ENCODE measurements around the gene FOXO3. TPM values are rescaled to one million over a fixed set of nuclear protein-coding genes. Genes with fewer than 3 reads are reported as not detected.

Gene FOXO3
- total and polyA plus RNA-seq, 2 of the 13 experiments (the other 11 are each of a cell fraction or from before 2014, with no cell fraction given): 16.0 to 22.5 TPM

DNA sequence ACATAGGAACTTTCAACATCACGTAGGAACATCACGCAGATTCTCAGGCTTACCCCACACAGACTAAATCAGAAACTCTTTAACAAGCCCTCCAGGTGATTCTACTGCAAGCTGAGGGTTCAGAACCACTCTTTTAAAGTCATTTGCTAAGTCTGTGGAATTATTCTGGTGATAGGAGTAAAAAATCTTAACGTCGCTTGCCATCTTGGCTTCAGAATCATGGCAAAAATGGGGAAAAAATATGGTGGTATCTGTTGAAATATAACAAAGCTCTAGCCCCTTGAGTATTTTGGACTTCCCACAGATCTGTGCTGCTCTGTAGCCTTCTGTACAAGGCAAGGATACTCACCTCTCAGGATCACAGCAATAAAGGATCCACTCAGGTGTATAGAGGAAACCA lies 17.4 kb downstream of the FOXO3 start:
- 100% methylated on average over 4 of the region's 4 CpGs for WGBS (ENCODE audit: low lambda C conversion rate)
- TF ChIP-seq NFIB (CRISPR knock-in tag; IDR thresholded peaks at IDR 0.05; ENCODE audit: borderline replicate concordance): no peak
- TF ChIP-seq EED (CRISPR knock-in tag; IDR thresholded peaks at IDR 0.05): no peak
- no peak for TF ChIP-seq NR1H2 (CRISPR knock-in tag; IDR thresholded peaks at IDR 0.05; ENCODE audit: borderline replicate concordance, low read depth)
- no peak for TF ChIP-seq ATF7 (IDR thresholded peaks at IDR 0.05)
- no peak for TF ChIP-seq ATF7 (CRISPR knock-in tag; IDR thresholded peaks at IDR 0.05)
- TF ChIP-seq FOXP1 (IDR thresholded peaks at IDR 0.05): no peak
- TF ChIP-seq FOXP1 (CRISPR knock-in tag; IDR thresholded peaks at IDR 0.05): no peak
- TF ChIP-seq ZC3H4 (CRISPR knock-in tag; IDR thresholded peaks at IDR 0.05; ENCODE audit: borderline replicate concordance): no peak
- TF ChIP-seq ZNF7 (CRISPR knock-in tag; IDR thresholded peaks at IDR 0.05): no peak
- TF ChIP-seq RNF2 (conservative IDR thresholded peaks at IDR 0.05; ENCODE audit: low read depth): no peak
- no peak for TF ChIP-seq ZBTB21 (CRISPR knock-in tag; IDR thresholded peaks at IDR 0.05)
- TF ChIP-seq CHD4 (IDR thresholded peaks at IDR 0.05; ENCODE audit: borderline replicate concordance, low read length): no peak
- TF ChIP-seq, protein P1, sequence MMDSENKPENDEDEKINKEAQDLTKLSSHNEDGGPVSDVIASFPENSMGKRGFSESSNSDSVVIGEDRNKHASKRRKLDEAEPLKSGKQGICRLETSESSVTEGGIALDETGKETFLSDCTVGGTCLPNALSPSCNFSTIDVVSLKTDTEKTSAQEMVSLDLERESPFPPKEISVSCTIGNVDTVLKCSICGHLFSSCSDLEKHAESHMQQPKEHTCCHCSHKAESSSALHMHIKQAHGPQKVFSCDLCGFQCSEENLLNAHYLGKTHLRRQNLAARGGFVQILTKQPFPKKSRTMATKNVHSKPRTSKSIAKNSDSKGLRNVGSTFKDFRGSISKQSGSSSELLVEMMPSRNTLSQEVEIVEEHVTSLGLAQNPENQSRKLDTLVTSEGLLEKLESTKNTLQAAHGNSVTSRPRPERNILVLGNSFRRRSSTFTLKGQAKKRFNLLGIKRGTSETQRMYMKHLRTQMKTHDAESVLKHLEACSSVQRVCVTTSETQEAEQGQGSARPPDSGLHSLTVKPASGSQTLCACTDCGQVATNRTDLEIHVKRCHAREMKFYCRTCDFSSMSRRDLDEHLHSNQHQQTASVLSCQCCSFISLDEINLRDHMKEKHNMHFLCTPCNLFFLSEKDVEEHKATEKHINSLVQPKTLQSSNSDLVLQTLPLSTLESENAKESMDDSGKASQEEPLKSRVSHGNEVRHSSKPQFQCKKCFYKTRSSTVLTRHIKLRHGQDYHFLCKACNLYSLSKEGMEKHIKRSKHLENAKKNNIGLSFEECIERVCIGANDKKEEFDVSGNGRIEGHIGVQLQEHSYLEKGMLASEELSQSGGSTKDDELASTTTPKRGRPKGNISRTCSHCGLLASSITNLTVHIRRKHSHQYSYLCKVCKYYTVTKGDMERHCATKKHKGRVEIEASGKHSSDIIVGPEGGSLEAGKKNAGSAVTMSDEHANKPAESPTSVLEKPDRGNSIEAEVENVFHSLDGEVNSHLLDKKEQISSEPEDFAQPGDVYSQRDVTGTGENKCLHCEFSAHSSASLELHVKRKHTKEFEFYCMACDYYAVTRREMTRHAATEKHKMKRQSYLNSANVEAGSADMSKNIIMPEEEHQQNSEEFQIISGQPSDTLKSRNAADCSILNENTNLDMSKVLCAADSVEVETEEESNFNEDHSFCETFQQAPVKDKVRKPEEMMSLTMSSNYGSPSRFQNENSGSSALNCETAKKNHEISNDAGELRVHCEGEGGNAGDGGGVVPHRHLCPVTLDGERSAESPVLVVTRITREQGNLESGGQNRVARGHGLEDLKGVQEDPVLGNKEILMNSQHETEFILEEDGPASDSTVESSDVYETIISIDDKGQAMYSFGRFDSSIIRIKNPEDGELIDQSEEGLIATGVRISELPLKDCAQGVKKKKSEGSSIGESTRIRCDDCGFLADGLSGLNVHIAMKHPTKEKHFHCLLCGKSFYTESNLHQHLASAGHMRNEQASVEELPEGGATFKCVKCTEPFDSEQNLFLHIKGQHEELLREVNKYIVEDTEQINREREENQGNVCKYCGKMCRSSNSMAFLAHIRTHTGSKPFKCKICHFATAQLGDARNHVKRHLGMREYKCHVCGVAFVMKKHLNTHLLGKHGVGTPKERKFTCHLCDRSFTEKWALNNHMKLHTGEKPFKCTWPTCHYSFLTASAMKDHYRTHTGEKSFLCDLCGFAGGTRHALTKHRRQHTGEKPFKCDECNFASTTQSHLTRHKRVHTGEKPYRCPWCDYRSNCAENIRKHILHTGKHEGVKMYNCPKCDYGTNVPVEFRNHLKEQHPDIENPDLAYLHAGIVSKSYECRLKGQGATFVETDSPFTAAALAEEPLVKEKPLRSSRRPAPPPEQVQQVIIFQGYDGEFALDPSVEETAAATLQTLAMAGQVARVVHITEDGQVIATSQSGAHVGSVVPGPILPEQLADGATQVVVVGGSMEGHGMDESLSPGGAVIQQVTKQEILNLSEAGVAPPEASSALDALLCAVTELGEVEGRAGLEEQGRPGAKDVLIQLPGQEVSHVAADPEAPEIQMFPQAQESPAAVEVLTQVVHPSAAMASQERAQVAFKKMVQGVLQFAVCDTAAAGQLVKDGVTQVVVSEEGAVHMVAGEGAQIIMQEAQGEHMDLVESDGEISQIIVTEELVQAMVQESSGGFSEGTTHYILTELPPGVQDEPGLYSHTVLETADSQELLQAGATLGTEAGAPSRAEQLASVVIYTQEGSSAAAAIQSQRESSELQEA (CRISPR knock-in tag; IDR thresholded peaks at IDR 0.05; ENCODE audit: not compliant biosample characterization): no peak
- TF ChIP-seq BORCS8-MEF2B (CRISPR knock-in tag; IDR thresholded peaks at IDR 0.05): no peak
- TF ChIP-seq SMARCE1 (IDR thresholded peaks at IDR 0.05; ENCODE audit: borderline replicate concordance): no peak
- no peak for TF ChIP-seq ZNF224 (CRISPR knock-in tag; IDR thresholded peaks at IDR 0.05)
- no peak for TF ChIP-seq RBFOX2 (IDR thresholded peaks at IDR 0.05; ENCODE audit: low read depth, low read length)
- no peak for TF ChIP-seq STAG1 (CRISPR knock-in tag; IDR thresholded peaks at IDR 0.05)
- no peak for TF ChIP-seq CBX5 (CRISPR knock-in tag; IDR thresholded peaks at IDR 0.05; ENCODE audit: borderline replicate concordance)

More for the DNA sequence above, 17.4 kb downstream of the FOXO3 start:
- H4K20me1 ChIP-seq (ENCODE audit: insufficient read depth, low read length): peaks cover 71% of the 10 kb centered on the region
- no peak for DNase-seq (ENCODE audit: low spot score)
- intact Hi-C loops (cut with micrococcal nuclease; ENCODE audit: unreplicated experiment): loop anchor here (1.0 kb wide), 1 partner anchor 8 kb away; no protein-coding TSS in a partner anchor
- no peak overlapping the region for H3K9ac ChIP-seq (ENCODE audit: insufficient read depth, low read depth, low read length)
- no TSS peak for BruUV-seq (replicated peaks)
- no peak for ATAC-seq
- H3K27ac ChIP-seq (ENCODE audit: extremely low read length, insufficient read depth, low read length): no peak overlapping the region
- no peak for FAIRE-seq
- ChIA-PET POLR2A (no interaction called here), CTCF (ENCODE audit: low intra/inter-chr PET ratio, low total read pairs) (no interaction called here)
- in situ Hi-C loops (cut with HindIII; ENCODE audit: extremely low pct_ligation_motif_present, low pct_unique_long_range_greater_than_20kb): no loop called here
- H2AFZ ChIP-seq (ENCODE audit: low read length): no peak overlapping the region
- no peaks in the 10 kb centered on the region for H3K27me3 ChIP-seq (ENCODE audit: control insufficient read depth in 1 of 2, insufficient read depth in 2 of 2, low read length in 2 of 2)
- peaks cover 89% of the 10 kb centered on the region for H3K79me2 ChIP-seq (ENCODE audit: insufficient read depth, low read length)
- H3K36me3 ChIP-seq (replicated peaks in 1 of 2; ENCODE audit: control insufficient read depth in 1 of 2, insufficient read depth in 2 of 2, low read length in 2 of 2): peaks cover 3 to 48% of the 10 kb centered on the region in 2 experiments
- peaks cover 62% of the 10 kb centered on the region for H3K4me1 ChIP-seq (ENCODE audit: insufficient read depth, low read length)
- H3K4me3 ChIP-seq (replicated peaks in 1 of 3; ENCODE audit: insufficient read depth in 1 of 3, low read depth in 2 of 3, low read length in 3 of 3): no peak overlapping the region
- no peaks in the 10 kb centered on the region for H3K9me3 ChIP-seq (ENCODE audit: low read length)
- no peak overlapping the region for H3K4me2 ChIP-seq (ENCODE audit: low read depth, low read length)
